GM21360 (cell line): Measurements from ENCODE around the gene EMID1.
"Not testable (repeated sequence)": the region's sequence is repeated elsewhere in the genome, so short reads cannot be mapped to it uniquely, and the experiment has no call there.

Source experiments
- ATAC-seq: cut with Tn5 transposase; IDR thresholded peaks from one replicate; pipeline ENCODE4 v1.9.1; 2021; ENCODE audit warnings: mild to moderate bottlenecking, moderate library complexity; ENCODE audit not compliant: unreplicated experiment

Gene EMID1

DNA sequence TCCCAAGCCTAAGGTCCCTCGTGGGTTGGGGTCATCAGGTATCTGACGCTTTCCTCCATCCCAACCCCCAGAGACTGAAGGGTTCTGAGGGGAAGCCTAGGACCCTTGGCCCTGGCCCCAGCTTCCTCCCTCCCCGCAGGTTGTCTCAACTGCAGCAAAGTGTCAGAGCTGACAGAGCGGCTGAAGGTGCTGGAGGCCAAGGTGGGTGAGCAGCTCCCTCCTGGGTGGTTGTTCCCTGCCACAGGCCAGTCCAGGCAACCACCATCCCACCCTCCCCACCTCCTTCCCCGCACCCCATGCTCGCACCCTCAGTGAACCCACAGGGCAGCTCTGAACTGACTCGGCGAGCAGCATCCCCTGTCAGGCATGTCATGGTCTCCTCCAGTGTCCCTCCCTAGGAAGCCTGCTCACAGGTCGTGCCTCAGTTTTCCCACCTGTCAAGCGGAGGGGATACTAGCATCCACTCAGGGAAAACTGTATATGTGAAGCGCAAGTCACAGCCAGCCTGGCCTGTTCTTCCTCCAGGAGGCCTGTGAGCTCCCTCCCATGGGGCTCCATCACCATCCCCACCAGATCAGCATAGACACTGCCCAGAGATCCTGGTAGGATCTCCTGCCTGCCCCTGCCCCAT lies 20.8 kb downstream of the EMID1 start:
- no peak for ATAC-seq

DNA sequence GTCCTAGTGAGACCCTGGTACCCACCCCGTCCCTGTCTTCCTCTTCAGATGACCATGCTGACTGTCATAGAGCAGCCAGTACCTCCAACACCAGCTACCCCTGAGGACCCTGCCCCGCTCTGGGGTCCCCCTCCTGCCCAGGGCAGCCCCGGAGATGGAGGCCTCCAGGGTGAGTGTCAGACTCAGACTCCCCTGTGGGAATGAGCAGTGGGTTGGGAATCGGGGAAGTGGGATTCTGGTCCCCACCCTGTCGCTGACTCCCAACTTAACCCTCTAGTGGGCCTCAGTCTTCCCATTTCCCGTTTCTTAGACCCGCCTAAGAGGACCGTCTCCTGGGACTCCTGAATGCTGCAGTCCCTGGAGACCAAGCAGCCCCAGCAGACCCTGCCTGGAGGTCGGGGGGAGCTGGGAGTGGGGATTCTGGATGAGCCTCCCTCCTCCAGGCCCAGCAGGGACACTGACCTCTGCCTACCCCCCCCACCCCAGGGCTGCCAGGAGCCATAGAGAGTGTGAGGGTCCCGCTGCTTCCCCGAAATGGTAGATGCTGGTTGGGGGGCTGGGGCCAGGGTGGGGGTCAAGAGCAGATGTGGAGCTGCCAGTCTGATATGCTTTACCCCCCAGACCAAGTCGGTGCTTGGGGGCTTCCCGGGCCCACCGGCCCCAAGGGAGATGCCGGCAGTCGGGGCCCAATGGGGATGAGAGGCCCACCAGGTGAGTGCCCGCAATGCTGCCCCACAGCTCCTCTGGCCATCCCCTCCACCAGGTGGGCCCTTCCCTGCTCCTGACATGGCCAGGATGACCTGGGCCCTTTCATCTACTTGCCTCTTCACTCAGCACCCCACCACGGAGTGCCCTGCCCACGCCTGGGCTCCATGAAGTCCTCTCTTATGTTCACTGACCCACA lies 25.5 kb downstream of the EMID1 start:
- ATAC-seq = no peak

- ATAC-seq = no peak
Measured at GRCh38 chr22:29231971-29232959, 26.6 kb downstream of the EMID1 start.

GRCh38 chr22:29233277-29233877 lies 27.7 kb downstream of the EMID1 start:
- ATAC-seq = no peak

GRCh38 chr22:29240481-29240880 lies 34.8 kb downstream of the EMID1 start:
- ATAC-seq = not testable (repeated sequence)

DNA sequence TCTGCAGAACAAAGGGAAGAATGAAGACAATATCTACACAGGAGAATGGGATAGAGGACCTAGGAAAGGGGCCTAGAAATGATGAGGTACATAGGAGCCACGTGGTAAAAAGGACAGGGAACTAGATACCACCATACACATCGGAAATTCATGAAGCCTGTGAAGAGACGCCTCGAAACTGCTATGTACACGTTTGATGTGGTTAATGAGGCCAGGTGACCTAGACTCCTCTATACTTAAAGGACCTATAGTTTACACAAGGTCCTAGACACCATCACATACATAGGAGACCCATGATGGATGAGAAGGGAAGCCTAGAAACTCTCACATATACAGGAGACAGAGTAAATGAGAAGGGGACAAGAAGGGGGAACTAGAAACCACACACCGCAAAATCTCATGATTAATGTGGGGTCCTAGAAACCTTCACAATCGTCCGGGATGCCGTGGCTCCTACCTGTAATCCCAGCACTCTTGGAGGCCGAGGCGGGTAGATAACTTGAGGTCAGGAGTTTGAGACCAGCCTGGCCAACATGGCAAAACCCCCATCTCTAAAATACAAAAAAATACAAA lies 38.3 kb downstream of the EMID1 start:
- no peak for ATAC-seq

- no peak for ATAC-seq
Measured at GRCh38 chr22:29244785-29245625, 39.3 kb downstream of the EMID1 start.

- no peak for ATAC-seq
Measured at GRCh38 chr22:29245626-29246385, 40.1 kb downstream of the EMID1 start.

DNA sequence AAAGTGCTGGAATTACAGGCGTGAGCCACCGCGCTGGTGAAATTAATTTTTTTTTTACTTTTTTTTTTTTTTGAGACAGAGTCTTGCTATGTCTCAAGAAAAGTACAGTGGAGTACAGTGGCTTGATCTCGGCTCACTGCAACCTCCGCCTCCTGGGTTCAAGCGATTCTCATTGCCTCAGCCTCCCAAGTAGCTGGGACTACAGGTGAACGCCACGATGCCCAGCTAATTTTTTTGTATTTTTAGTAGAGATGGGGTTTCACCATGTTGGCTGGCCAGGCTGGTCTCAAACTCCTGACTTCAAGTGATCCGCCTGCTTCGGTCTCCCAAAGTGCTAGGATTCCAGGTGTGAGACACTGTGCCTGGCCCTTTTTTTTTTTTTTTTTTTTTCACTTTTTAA lies 42.2 kb downstream of the EMID1 start:
- ATAC-seq = not testable (repeated sequence)

GRCh38 chr22:29251265-29251664 lies 45.6 kb downstream of the EMID1 start:
- no peak for ATAC-seq

DNA sequence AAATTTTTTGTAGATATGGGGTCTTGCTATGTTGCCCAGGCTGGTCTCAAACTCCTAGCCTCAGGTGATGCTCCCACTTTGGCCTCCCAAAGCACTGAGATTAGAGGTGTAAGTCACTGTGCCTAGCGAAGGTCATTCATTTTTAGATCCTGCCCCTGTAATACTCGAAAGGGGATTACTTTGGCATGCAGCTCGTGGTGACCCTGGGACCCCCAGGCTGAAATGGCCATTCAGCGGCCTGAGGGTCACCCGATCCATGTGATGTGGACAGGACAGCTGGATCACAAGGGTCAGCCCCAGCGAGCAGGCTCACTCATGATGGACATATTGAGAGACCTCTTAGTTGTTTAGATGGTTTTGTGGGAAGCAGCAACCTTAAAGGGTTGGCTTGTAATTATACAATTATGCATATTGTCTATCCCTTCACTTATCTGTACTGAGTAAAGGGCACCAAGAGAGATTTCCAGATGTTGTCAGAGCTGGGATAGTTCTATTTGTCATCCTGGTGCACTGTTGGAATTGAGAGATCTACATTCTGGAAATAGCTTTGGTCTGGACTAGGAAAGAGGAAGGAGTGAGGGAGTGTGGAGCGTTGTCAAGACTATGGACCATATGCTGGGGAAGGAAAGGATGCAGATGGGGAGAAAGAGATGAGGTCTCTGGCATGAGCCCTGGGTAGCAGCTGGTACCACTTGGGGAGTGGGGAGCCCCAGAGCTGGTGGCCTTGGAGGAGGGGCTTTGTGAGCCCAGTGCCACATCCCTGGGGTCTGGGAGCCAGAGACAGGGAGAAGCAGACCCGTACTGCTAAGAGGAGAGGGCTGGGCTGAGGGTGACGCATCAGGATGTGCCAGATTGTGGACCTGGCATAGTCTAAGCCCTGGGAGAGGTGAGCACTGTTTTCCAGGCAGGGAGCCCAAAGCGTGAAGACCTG lies 46.5 kb downstream of the EMID1 start:
- ATAC-seq = no peak

GRCh38 chr22:29253561-29254285 lies 48.0 kb downstream of the EMID1 start:
- ATAC-seq = no peak

- no peak for ATAC-seq
Measured at GRCh38 chr22:29254286-29254660, 48.6 kb downstream of the EMID1 start.

DNA sequence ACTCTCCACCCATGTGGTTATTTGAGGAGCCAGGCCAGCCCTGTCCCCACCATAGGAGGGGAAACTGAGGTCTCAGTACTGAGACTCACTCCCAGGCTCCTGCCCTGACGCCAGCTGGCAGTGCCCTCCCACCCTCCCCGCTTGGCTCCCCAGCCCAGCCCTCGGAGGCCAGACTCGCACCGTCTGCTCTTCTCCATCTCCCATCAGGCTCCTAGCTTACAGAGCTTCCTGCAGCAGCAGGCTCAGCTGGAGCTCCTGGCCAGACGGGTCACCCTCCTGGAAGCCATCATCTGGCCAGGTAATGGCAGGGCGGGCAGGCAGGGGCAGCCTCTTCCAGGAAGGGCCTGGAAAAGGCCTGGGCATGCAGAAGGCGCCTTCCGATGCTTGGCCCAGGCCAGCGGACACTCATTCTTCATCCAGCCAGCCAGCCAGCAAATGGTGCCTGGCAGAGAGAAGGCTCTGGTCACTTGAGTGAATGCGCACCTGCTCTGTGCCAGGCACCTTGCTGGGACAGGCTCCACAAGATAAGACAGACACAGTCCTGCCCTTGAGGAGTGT lies 49.4 kb downstream of the EMID1 start:
- no peak for ATAC-seq

DNA sequence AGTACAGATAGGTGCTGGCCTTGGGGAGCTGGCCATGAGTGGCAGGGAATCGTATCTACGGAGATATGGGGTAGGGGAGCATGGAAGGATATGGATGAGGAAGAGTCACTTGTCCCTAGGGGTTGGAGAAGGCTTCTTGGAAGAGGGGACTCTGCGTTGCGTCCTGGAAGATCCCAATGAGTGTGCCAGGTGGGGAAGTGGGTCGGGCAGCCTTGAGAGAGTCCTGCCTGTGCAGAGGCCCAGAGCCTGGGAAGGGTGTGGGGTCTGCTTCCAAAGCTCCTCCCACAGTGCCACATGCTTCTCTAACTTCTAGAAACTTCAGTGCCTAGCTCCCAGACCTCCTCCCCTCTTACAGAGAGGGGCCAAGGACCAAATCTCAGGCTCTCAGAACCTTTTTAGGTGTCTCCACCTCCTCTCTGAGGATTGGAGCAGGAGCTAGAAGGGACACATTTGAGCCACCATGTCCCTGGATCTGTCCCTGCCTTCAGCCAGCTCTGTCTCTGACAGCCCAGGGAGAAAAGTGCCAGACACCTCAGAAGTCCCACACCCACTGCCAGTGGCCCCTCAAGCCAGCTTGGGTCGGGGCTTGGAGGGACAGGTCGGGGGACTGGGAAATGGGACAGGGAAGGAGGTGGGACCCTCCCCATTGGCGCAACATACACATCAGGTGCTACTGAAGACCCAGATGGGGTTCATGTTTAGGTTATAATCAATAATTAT lies 51.1 kb downstream of the EMID1 start:
- no peak for ATAC-seq

GRCh38 chr22:29257751-29258181 lies 52.1 kb downstream of the EMID1 start:
- no peak for ATAC-seq
